Gastroesophageal sphincter (tissue), 3 donors: ENCODE results near the gene TNFRSF18.

ENCODE experiments used
- EP300 ChIP-seq: sonication (generic); formaldehyde crosslinking; IDR thresholded peaks from one replicate; pipeline ENCODE4 v1.6.1; 2017; ENCODE audit warnings: antibody characterized with exemption, mild to moderate bottlenecking
- POLR2A ChIP-seq, 2 donors: fragments of 450-650 bp; IDR thresholded peaks; one replicate each; pipeline ENCODE4 v1.6.1; 2017; ENCODE audit warnings: antibody characterized with exemption in 2 of 2, mild to moderate bottlenecking in 2 of 2, moderate library complexity in 1 of 2
- POLR2AphosphoS5 ChIP-seq: sonication (generic); formaldehyde crosslinking; IDR thresholded peaks from one replicate; pipeline ENCODE4 v1.6.1; 2017; ENCODE audit warnings: antibody characterized with exemption
- TF ChIP-seq, protein P1 (sequence below), 4 experiments: fragments of 200-600 bp in 2 of 4; fragments of 450-650 bp in 2 of 4; sonication (generic) in 1 of 4; IDR thresholded peaks; one replicate each; pipeline ENCODE4 v1.5.1; 2017 to 2019; ENCODE audit warnings: antibody characterized with exemption in 4 of 4, mild to moderate bottlenecking in 2 of 4, moderate library complexity in 2 of 4

DNA sequence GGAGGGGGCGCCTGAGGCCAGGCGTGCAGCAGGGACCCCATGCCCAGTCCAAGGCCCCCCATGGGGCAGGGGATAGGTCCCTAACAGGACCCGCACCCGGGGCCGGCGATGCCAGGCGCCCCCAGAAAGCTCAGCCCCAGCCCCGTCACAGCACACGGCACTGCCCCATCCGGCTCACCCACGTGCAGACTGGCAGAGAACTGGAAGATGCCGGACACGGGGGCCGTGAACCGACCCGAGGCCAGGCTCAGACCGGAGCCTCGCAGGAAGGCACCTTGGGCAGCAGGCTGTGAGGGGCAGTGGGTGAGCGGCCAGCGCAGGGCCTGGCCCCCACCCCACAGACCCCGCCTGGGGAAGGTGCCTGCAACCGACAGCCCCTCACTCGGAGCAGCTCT, 36.9 kb upstream of the TNFRSF18 start:
- TF ChIP-seq EP300 (no peak), POLR2A (IDR thresholded peaks at IDR 0.05) (no peak), POLR2AphosphoS5 (no peak)
- TF ChIP-seq, protein P1, sequence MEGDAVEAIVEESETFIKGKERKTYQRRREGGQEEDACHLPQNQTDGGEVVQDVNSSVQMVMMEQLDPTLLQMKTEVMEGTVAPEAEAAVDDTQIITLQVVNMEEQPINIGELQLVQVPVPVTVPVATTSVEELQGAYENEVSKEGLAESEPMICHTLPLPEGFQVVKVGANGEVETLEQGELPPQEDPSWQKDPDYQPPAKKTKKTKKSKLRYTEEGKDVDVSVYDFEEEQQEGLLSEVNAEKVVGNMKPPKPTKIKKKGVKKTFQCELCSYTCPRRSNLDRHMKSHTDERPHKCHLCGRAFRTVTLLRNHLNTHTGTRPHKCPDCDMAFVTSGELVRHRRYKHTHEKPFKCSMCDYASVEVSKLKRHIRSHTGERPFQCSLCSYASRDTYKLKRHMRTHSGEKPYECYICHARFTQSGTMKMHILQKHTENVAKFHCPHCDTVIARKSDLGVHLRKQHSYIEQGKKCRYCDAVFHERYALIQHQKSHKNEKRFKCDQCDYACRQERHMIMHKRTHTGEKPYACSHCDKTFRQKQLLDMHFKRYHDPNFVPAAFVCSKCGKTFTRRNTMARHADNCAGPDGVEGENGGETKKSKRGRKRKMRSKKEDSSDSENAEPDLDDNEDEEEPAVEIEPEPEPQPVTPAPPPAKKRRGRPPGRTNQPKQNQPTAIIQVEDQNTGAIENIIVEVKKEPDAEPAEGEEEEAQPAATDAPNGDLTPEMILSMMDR (IDR thresholded peaks at IDR 0.05), result no peak
